Mucosa of rectum (tissue), 2 donors: ENCODE results near the gene KIAA1217.

Experiments
- H3K27ac ChIP-seq, 2 donors: one replicate each; pipeline ENCODE4 v1.7.0; 2013; ENCODE audit warnings: inconsistent platforms in 2 of 2, low read depth in 2 of 2, low read length in 2 of 2
- H3K27me3 ChIP-seq, 2 donors: one replicate each; pipeline ENCODE4 v1.7.0; 2013; ENCODE audit warnings: low read length in 2 of 2; ENCODE audit not compliant: control insufficient read depth in 2 of 2, insufficient read depth in 2 of 2
- H3K36me3 ChIP-seq, 2 donors: one replicate each; pipeline ENCODE4 v1.7.0; 2013; ENCODE audit warnings: low read length in 2 of 2; ENCODE audit not compliant: control insufficient read depth in 2 of 2, insufficient read depth in 2 of 2
- H3K4me1 ChIP-seq, 2 donors: one replicate each; pipeline ENCODE4 v1.7.0; 2013; ENCODE audit warnings: low read length in 2 of 2, mild to moderate bottlenecking in 1 of 2; ENCODE audit not compliant: control insufficient read depth in 2 of 2, insufficient read depth in 2 of 2
- H3K4me3 ChIP-seq, 2 donors: one replicate each; pipeline ENCODE4 v1.7.0; 2013; ENCODE audit warnings: low read length in 2 of 2
- H3K9ac ChIP-seq, 2 donors: one replicate each; pipeline ENCODE4 v1.7.0; 2013; ENCODE audit warnings: low read length in 2 of 2, low read depth in 1 of 2, mild to moderate bottlenecking in 1 of 2
- H3K9me3 ChIP-seq, 2 donors: one replicate each; pipeline ENCODE4 v1.7.0; 2013; ENCODE audit warnings: low read length in 2 of 2; ENCODE audit not compliant: control insufficient read depth in 2 of 2
- donor health status: healthy.
- donor health status: Normal muscosa, but diverticular disease.

KIAA1217 gene

GRCh38 chr10:24279166-24279565, 70.2 kb downstream of the KIAA1217 start:
- Histone ChIP-seq H3K27me3 (no peaks in the 10 kb centered on the region), H3K9ac (no peak overlapping the region), H3K36me3 (no peaks in the 10 kb centered on the region), H3K4me3 (no peak overlapping the region), H3K9me3 (no peaks in the 10 kb centered on the region), H3K4me1 (no peaks in the 10 kb centered on the region), H3K27ac (no peak overlapping the region)

GRCh38 chr10:24287559-24288195, 78.7 kb downstream of the KIAA1217 start:
- H3K9ac ChIP-seq: no peak overlapping the region
- H3K9me3 ChIP-seq: no peaks in the 10 kb centered on the region
- H3K27me3 ChIP-seq: no peaks in the 10 kb centered on the region
- H3K36me3 ChIP-seq: no peaks in the 10 kb centered on the region
- H3K4me1 ChIP-seq: no peaks in the 10 kb centered on the region
- no peak overlapping the region for H3K27ac ChIP-seq
- no peak overlapping the region for H3K4me3 ChIP-seq

GRCh38 chr10:24288581-24288980, 79.6 kb downstream of the KIAA1217 start:
- H3K4me1 ChIP-seq: no peaks in the 10 kb centered on the region
- H3K9ac ChIP-seq: no peak overlapping the region
- no peaks in the 10 kb centered on the region for H3K36me3 ChIP-seq
- no peak overlapping the region for H3K4me3 ChIP-seq
- no peak overlapping the region for H3K27ac ChIP-seq
- H3K9me3 ChIP-seq: no peaks in the 10 kb centered on the region
- no peaks in the 10 kb centered on the region for H3K27me3 ChIP-seq

GRCh38 chr10:24289235-24289634, 80.3 kb downstream of the KIAA1217 start:
- no peak overlapping the region for H3K27ac ChIP-seq

GRCh38 chr10:24292304-24293293, 83.7 kb downstream of the KIAA1217 start:
- Histone ChIP-seq H3K27ac (no peak overlapping the region), H3K9me3 (no peaks in the 10 kb centered on the region), H3K4me3 (no peak overlapping the region), H3K36me3 (no peaks in the 10 kb centered on the region), H3K9ac (no peak overlapping the region), H3K4me1 (no peaks in the 10 kb centered on the region), H3K27me3 (no peaks in the 10 kb centered on the region)

More at GRCh38 chr10:24289235-24289634, 80.3 kb downstream of the KIAA1217 start:
- Histone ChIP-seq H3K36me3 (no peaks in the 10 kb centered on the region), H3K9me3 (no peaks in the 10 kb centered on the region), H3K9ac (no peak overlapping the region), H3K4me3 (no peak overlapping the region), H3K27me3 (no peaks in the 10 kb centered on the region), H3K4me1 (no peaks in the 10 kb centered on the region)

- no peak overlapping the region for H3K27ac ChIP-seq
- H3K4me3 ChIP-seq: no peak overlapping the region
- no peaks in the 10 kb centered on the region for H3K4me1 ChIP-seq
- no peaks in the 10 kb centered on the region for H3K27me3 ChIP-seq
- H3K36me3 ChIP-seq: no peaks in the 10 kb centered on the region
- no peaks in the 10 kb centered on the region for H3K9me3 ChIP-seq
- no peak overlapping the region for H3K9ac ChIP-seq
Measured at GRCh38 chr10:24299578-24300260, 90.8 kb downstream of the KIAA1217 start.

GRCh38 chr10:24303522-24304310, 94.8 kb downstream of the KIAA1217 start:
- Histone ChIP-seq H3K9me3 (no peaks in the 10 kb centered on the region), H3K27me3 (no peaks in the 10 kb centered on the region), H3K27ac (no peak overlapping the region), H3K4me1 (no peaks in the 10 kb centered on the region), H3K36me3 (no peaks in the 10 kb centered on the region), H3K4me3 (no peak overlapping the region), H3K9ac (no peak overlapping the region)

- H3K27me3 ChIP-seq: no peaks in the 10 kb centered on the region
- H3K9me3 ChIP-seq: no peaks in the 10 kb centered on the region
- H3K27ac ChIP-seq: no peak overlapping the region
- H3K9ac ChIP-seq: no peak overlapping the region
- H3K4me3 ChIP-seq: no peak overlapping the region
- no peaks in the 10 kb centered on the region for H3K36me3 ChIP-seq
- no peaks in the 10 kb centered on the region for H3K4me1 ChIP-seq
Measured at GRCh38 chr10:24305551-24306506, 96.9 kb downstream of the KIAA1217 start.

GRCh38 chr10:24306507-24306875, 97.6 kb downstream of the KIAA1217 start:
- Histone ChIP-seq H3K27me3 (no peaks in the 10 kb centered on the region), H3K4me1 (no peaks in the 10 kb centered on the region), H3K4me3 (no peak overlapping the region), H3K9me3 (no peaks in the 10 kb centered on the region), H3K36me3 (no peaks in the 10 kb centered on the region), H3K27ac (no peak overlapping the region), H3K9ac (no peak overlapping the region)
